DOHH2 (cell line): ENCODE results near the gene PTPRC.

Experiments
- EZH2phosphoT487 ChIP-seq: fragments of 200-600 bp; sonication (generic); IDR thresholded peaks from 2 replicates; pipeline ENCODE4 v1.6.1; 2017; ENCODE audit warnings: borderline replicate concordance, mild to moderate bottlenecking, antibody characterized with exemption, low read length, moderate library complexity, mixed read lengths
- TF ChIP-seq, protein P1 (sequence below): fragments of 200-600 bp; sonication (generic); IDR thresholded peaks from one replicate; pipeline ENCODE4 v1.5.1; 2014; ENCODE audit warnings: antibody characterized with exemption, mild to moderate bottlenecking, low read depth, low read length; ENCODE audit not compliant: poor library complexity, severe bottlenecking

DNA sequence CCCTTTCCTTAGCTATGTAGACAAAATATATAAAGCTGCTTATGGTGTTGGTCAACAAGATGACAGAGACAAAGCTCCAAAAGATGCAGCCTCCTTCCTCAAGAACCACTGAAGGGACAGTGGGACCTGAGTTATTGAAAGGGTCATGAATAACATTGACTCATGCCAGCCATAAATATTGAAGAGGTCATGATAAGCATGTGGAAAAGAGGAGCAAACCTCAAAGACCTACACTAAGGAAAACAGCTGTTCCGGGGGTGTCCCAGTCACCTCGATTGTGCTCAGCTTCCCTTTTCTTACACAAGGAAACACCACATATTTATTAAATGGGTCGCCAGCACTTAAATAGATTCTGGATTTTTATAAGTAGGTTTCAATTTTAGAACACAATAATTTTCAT lies 112.9 kb downstream of the PTPRC start:
- TF ChIP-seq, protein P1, sequence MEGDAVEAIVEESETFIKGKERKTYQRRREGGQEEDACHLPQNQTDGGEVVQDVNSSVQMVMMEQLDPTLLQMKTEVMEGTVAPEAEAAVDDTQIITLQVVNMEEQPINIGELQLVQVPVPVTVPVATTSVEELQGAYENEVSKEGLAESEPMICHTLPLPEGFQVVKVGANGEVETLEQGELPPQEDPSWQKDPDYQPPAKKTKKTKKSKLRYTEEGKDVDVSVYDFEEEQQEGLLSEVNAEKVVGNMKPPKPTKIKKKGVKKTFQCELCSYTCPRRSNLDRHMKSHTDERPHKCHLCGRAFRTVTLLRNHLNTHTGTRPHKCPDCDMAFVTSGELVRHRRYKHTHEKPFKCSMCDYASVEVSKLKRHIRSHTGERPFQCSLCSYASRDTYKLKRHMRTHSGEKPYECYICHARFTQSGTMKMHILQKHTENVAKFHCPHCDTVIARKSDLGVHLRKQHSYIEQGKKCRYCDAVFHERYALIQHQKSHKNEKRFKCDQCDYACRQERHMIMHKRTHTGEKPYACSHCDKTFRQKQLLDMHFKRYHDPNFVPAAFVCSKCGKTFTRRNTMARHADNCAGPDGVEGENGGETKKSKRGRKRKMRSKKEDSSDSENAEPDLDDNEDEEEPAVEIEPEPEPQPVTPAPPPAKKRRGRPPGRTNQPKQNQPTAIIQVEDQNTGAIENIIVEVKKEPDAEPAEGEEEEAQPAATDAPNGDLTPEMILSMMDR, result no peak
- no peak for TF ChIP-seq EZH2phosphoT487
